HG03175 (cell line): ENCODE measurements around the gene TAS2R40.
A peak's percentile ranks its signal among the peaks of the same experiment; 100 is the strongest.
"Not testable (repeated sequence)": the region's sequence is repeated elsewhere in the genome, so short reads cannot be mapped to it uniquely, and the experiment has no call there.

ENCODE experiments used
- ATAC-seq: cut with Tn5 transposase; IDR thresholded peaks from one replicate; pipeline ENCODE4 v1.9.1; 2021; ENCODE audit warnings: mild to moderate bottlenecking, moderate library complexity; ENCODE audit not compliant: unreplicated experiment

Gene TAS2R40

GRCh38 chr7:143221737-143222136 is at the start of gene TAS2R40:
TSS of gene TAS2R40 (plus strand) at chr7:143222037. CDS start at chr7:143222079, 42 bp downstream.
- ATAC-seq, result no peak

GRCh38 chr7:143172354-143172753 is 49.5 kb upstream of the TAS2R40 start:
- ATAC-seq, result no peak

- ATAC-seq, result no peak
Measured at GRCh38 chr7:143176128-143176527, 45.7 kb upstream of the TAS2R40 start.

- ATAC-seq, result no peak
Measured at GRCh38 chr7:143177374-143178119, 44.3 kb upstream of the TAS2R40 start.

GRCh38 chr7:143180771-143181170 is 41.1 kb upstream of the TAS2R40 start:
- ATAC-seq, result not testable (repeated sequence)

- no peak for ATAC-seq
Measured at GRCh38 chr7:143181349-143181748, 40.5 kb upstream of the TAS2R40 start.

- no peak for ATAC-seq
Measured at GRCh38 chr7:143183024-143183423, 38.8 kb upstream of the TAS2R40 start, which contains the start of gene TAS2R39. TSS of gene TAS2R39 (plus strand) at chr7:143183419. CDS start at chr7:143183419, 0 bp downstream.

GRCh38 chr7:143185551-143185950 is 36.3 kb upstream of the TAS2R40 start:
- no peak for ATAC-seq

GRCh38 chr7:143188994-143189393 is 32.8 kb upstream of the TAS2R40 start:
- no peak for ATAC-seq

- ATAC-seq, result no peak
Measured at GRCh38 chr7:143193880-143194279, 28.0 kb upstream of the TAS2R40 start.

- ATAC-seq, result no peak
Measured at GRCh38 chr7:143199040-143199439, 22.8 kb upstream of the TAS2R40 start.

- ATAC-seq, result no peak
Measured at GRCh38 chr7:143202161-143202560, 19.7 kb upstream of the TAS2R40 start.

- no peak for ATAC-seq
Measured at GRCh38 chr7:143203386-143203785, 18.5 kb upstream of the TAS2R40 start.

GRCh38 chr7:143205560-143206293 is 16.1 kb upstream of the TAS2R40 start:
- ATAC-seq, result peak; percentile 85

- ATAC-seq, result no peak
Measured at GRCh38 chr7:143210541-143210940, 11.3 kb upstream of the TAS2R40 start.

GRCh38 chr7:143213478-143213877 is 8.4 kb upstream of the TAS2R40 start:
- ATAC-seq, result not testable (repeated sequence)

- ATAC-seq, result peak; percentile 87
Measured at GRCh38 chr7:143214789-143215679, 6.8 kb upstream of the TAS2R40 start.

- ATAC-seq, result no peak
Measured at GRCh38 chr7:143216151-143216550, 5.7 kb upstream of the TAS2R40 start.

GRCh38 chr7:143216686-143217085 is 5.2 kb upstream of the TAS2R40 start:
- ATAC-seq, result no peak

- no peak for ATAC-seq
Measured at GRCh38 chr7:143217806-143218205, 4.0 kb upstream of the TAS2R40 start.

- no peak for ATAC-seq
Measured at GRCh38 chr7:143221286-143221685, 551 bp upstream of the TAS2R40 start.
